Naive B cell (primary cell): ENCODE data around the gene NUDT2. TPM values are rescaled to one million over a fixed set of nuclear protein-coding genes. Genes with fewer than 3 reads are reported as not detected.
A peak's percentile ranks its signal among the peaks of the same experiment; 100 is the strongest.
"Not testable (repeated sequence)": the region's sequence is repeated elsewhere in the genome, so short reads cannot be mapped to it uniquely, and the experiment has no call there.

ENCODE experiments used
- ATAC-seq, 2 donors: fragments of 150-1000 bp; cut with Tn5 transposase; 2 replicates each; pipeline ENCODE4 v1.10.0; 2021; ENCODE audit warnings: low read depth in 2 of 2, mild to moderate bottlenecking in 2 of 2, moderate library complexity in 2 of 2
- DNase-seq: peaks from one replicate; pipeline ENCODE4 v3.0.0; 2022
- H3K27ac Mint-ChIP-seq, 6 donors: one replicate each; pipeline ENCODE4 v1.8.0; 2020 to 2022; ENCODE audit warnings: mild to moderate bottlenecking in 6 of 6, mixed read lengths in 6 of 6, moderate library complexity in 5 of 6, inconsistent platforms in 2 of 6
- H3K27me3 Mint-ChIP-seq, 3 donors: one replicate each; pipeline ENCODE4 v1.8.0; 2021 to 2022; ENCODE audit warnings: mixed read lengths in 3 of 3, mild to moderate bottlenecking in 1 of 3
- H3K36me3 Mint-ChIP-seq, 2 donors: one replicate each; pipeline ENCODE4 v1.8.0; 2020 to 2022; ENCODE audit warnings: mixed read lengths in 2 of 2, inconsistent platforms in 1 of 2, mild to moderate bottlenecking in 1 of 2
- H3K4me1 Mint-ChIP-seq, 3 donors: one replicate each; pipeline ENCODE4 v1.8.0; 2020 to 2022; ENCODE audit warnings: mixed read lengths in 3 of 3, inconsistent platforms in 1 of 3, mild to moderate bottlenecking in 1 of 3, moderate library complexity in 1 of 3
- H3K4me3 Mint-ChIP-seq, 8 donors: one replicate each; pipeline ENCODE4 v1.8.0; 2020 to 2022; ENCODE audit warnings: mild to moderate bottlenecking in 8 of 8, mixed read lengths in 8 of 8, moderate library complexity in 8 of 8, inconsistent platforms in 2 of 8
- H3K9me3 Mint-ChIP-seq, 7 donors: one replicate each; pipeline ENCODE4 v1.8.0; 2020 to 2022; ENCODE audit warnings: mixed read lengths in 7 of 7, mild to moderate bottlenecking in 5 of 7, inconsistent platforms in 2 of 7, moderate library complexity in 1 of 7
- polyA plus RNA-seq, 6 donors: library from polyadenylated mRNA; unstranded; fragments of 300-500 nt; fragmentation: Illumina TruSeq; gene quantifications; one replicate each; pipeline ENCODE4 v1.2.3, GENCODE V29; 2021; ENCODE audit warnings: low read depth in 6 of 6

NUDT2 gene
- polyA plus RNA-seq, 6 donors from 2014 or later = 8.6 to 37.0 (median 20.0) TPM

DNA sequence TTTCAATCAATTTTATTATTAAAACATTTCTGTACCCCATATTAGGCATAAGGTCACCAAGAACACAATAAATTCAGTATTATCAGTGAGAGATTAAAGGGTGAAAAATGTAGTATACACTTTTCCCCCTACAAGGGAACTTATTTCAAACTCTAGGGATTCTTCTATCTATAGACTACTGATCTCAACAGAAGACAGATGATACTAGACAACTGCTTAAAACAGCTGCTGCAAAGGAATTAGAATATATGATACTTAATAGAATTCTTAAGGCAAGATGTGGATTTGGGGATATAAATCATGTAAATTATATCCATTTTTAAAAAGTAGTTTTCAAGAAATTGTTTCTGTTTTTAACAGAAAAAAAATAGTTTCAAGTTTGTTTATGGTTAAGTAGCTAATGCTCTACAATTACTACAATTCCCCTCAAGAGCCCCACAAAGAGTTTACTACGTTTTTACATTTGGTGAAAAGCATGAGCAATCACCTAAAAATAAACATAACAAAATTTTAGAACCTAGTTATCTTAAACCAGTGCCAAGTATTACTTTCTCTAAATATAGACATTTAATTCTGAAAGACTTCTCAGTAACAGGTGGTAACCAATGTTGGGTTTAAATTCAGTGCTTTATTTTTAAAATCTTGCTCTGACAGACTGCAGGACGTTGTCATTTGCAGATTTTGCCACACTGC lies 6.3 kb upstream of the NUDT2 start:
- no peaks in the 10 kb centered on the region for H3K36me3 Mint-ChIP-seq
- H3K27me3 Mint-ChIP-seq = no peaks in the 10 kb centered on the region
- H3K9me3 Mint-ChIP-seq = no peaks in the 10 kb centered on the region
- ATAC-seq = no peak
- no peak overlapping the region for H3K4me3 Mint-ChIP-seq
- no peak overlapping the region for H3K27ac Mint-ChIP-seq
- H3K4me1 Mint-ChIP-seq = peaks cover 0 to 4% (median under 1%) of the 10 kb centered on the region in 3 donors
- no peak for DNase-seq

DNA sequence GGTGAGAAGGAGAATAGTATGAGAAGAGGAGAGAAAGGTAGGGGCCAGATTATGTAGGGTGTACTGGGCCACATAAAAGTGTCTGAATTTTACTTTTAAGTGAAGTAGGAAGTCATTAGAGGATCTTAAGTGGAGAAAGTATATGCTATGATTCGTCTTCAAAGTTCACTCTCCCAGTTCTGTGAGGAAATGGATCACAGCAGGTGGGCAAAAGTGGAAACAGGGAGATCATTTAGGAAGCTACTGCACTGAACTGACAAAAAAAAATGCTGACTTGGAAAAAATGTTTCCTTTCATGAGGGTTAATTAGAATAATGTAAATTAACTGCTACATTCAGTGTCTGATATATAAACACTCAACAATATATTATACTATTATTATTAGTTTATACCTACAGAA lies 2.7 kb upstream of the NUDT2 start:
- peak overlapping the region in 1 of 8 donors; percentile 8 for H3K4me3 Mint-ChIP-seq
- peaks cover 12 to 30% (median 18%) of the 10 kb centered on the region in 3 donors for H3K4me1 Mint-ChIP-seq
- no peaks in the 10 kb centered on the region for H3K27me3 Mint-ChIP-seq
- DNase-seq (no peak), ATAC-seq (no peak)
- H3K27ac Mint-ChIP-seq = no peak overlapping the region
- no peaks in the 10 kb centered on the region for H3K9me3 Mint-ChIP-seq
- no peaks in the 10 kb centered on the region for H3K36me3 Mint-ChIP-seq

DNA sequence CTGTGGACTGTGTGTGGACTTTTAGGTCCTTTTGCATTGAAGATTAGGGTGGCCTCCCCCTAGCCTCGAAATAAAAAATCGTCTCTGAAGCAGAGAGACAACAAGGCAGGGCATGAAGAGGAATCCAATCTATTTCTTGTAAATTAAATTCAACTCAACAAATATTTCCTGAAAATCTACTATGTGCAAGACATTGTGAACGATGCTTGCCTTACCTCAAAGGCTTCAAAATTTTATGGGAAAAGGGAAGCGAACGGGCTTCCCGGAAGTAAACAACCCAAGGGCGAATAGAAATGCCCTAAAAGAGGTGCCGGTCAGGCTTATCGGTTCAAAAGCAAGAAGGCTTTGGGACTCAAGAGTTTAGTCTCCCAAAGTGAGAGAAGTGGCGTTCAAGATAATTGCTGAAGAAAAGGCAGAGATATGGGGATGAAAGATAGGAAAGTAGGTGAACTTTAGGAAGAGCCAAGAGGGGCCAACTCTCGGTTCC lies 826 bp upstream of the NUDT2 start:
- peak overlapping the region; percentile 97 to 99 (median 98) for H3K27ac Mint-ChIP-seq
- H3K4me3 Mint-ChIP-seq = peak overlapping the region; percentile 87 to 99 (median 93)
- H3K36me3 Mint-ChIP-seq = no peaks in the 10 kb centered on the region
- DNase-seq (no peak), ATAC-seq (no peak)
- H3K9me3 Mint-ChIP-seq = no peaks in the 10 kb centered on the region
- no peaks in the 10 kb centered on the region for H3K27me3 Mint-ChIP-seq
- peaks cover 21 to 34% (median 25%) of the 10 kb centered on the region in 3 donors for H3K4me1 Mint-ChIP-seq

DNA sequence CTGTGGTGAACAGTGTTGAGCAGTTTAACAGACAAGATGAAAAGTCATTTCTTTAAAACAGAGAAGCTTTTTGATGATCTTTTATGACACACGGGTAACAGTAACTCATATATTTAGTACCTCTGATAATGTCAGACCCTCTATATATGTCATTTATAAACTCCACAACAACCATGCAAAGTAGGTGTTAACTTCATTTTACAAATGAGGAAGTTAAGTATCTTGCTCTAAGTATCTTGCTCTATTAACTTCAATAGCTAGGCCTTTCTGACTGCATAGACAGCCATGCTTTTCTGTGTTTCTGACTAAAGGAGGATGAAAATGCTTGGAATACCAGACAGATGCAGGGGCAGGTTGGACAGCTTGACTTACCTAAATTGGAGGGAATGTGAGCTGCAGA lies 1.8 kb downstream of the NUDT2 start:
- DNase-seq (peak; percentile 21), ATAC-seq (no peak)
- H3K4me3 Mint-ChIP-seq = peak overlapping the region in 6 of 8 donors; percentile 29 to 87 (median 44)
- H3K4me1 Mint-ChIP-seq = peaks cover 25 to 34% (median 25%) of the 10 kb centered on the region in 3 donors
- peak overlapping the region in 2 of 6 donors; percentile 64 to 79 for H3K27ac Mint-ChIP-seq
- no peaks in the 10 kb centered on the region for H3K27me3 Mint-ChIP-seq
- no peaks in the 10 kb centered on the region for H3K36me3 Mint-ChIP-seq
- H3K9me3 Mint-ChIP-seq = no peaks in the 10 kb centered on the region

DNA sequence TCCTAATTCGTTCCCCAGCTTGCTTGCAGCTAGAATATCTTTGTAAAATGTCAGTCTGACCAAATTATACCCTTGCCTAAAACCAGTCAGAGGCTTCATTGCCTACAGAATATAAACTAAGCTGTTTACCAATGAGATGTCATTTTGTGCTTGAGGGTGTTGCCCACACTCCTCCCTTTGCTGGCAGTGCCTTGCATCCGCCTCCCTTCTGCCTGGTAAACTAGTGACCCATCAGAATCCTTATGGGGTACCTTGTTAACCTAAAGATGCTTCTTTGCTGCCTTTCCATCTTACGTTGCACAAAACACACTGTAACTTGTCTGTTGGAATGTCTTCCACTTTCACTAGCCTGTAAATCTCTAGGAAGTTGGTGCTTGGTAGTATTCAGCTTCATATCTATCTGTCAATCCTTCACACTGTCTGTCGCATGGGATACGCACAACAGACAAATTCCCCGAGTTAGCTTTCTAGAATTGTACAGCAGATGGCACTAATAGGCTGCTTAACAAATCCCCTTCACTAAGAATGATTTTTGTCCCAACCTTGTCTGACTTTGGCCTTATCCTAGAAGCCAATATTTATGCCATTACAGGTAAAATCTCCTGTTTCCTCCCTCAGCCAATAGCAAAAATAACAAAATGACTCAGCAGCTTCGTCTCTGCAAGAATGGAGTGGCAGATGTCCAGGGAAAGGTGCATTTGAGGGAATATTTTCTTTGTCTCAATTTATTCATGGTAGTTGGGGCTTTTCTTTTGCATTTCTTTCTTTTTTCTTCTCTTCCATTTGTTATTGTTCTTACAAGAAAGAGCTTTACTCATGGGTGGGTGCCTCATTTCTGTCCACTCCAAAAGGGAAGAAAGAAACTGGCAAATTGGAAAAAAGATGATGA lies 3.0 kb downstream of the NUDT2 start:
- H3K27me3 Mint-ChIP-seq = no peaks in the 10 kb centered on the region
- no peaks in the 10 kb centered on the region for H3K36me3 Mint-ChIP-seq
- peak overlapping the region in 2 of 8 donors; percentile 26 to 87 for H3K4me3 Mint-ChIP-seq
- DNase-seq (no peak), ATAC-seq (no peak)
- peaks cover 25 to 34% (median 25%) of the 10 kb centered on the region in 3 donors for H3K4me1 Mint-ChIP-seq
- no peaks in the 10 kb centered on the region for H3K9me3 Mint-ChIP-seq
- peak overlapping the region; percentile 26 to 82 (median 54) for H3K27ac Mint-ChIP-seq

DNA sequence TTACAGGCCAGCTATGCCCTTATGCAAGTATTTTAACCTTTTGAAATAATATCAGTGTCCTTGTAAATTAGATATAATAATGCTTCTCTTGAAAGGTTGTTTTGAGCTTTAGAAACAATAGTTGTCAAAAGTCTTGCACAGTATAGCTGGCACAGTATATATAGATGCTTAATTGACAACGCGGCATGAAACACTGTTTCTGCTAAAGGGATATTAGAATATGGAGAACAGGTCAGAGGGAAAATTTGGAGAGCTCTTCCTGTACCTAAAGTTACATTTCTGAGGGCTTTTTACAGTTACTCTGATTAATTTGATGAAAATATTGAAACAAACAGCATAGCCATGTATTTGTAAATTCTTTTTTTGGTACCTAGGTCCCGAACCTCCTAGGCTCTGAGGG lies 4.5 kb downstream of the NUDT2 start:
- ATAC-seq = no peak
- Mint-ChIP-seq H3K4me1 (peaks cover 25% of the 10 kb centered on the region in 3 donors), H3K27ac (peak overlapping the region in 1 of 6 donors; percentile 33), H3K36me3 (no peaks in the 10 kb centered on the region), H3K9me3 (no peaks in the 10 kb centered on the region), H3K27me3 (no peaks in the 10 kb centered on the region), H3K4me3 (no peak overlapping the region)
- no peak for DNase-seq

DNA sequence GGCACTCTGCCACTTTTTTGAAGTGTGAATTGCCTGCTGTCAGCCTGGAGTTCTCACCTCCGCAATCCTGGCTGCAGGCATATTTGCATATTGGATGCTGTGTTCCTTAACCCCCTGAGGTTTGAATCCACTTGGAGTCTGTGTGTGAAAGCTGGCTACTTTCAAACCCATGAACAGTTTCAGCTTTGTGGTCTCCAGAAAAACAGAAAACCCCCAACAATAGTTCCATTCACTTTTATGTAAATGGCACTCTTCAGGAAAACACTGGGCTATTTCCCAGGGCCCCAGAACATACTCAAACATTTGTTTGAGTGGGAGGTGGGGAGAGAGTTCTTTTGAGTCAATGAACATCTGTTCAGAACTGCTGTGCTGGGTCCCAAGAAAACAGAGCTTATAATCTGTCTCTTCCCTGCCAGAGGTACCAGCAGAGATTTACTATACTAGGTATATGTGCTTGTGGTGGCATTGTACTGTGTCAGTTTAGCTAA lies 5.0 kb downstream of the NUDT2 start:
- no peak for ATAC-seq
- DNase-seq = no peak
- H3K27me3 Mint-ChIP-seq = no peaks in the 10 kb centered on the region
- peaks cover 23 to 25% (median 24%) of the 10 kb centered on the region in 3 donors for H3K4me1 Mint-ChIP-seq
- H3K4me3 Mint-ChIP-seq = no peak overlapping the region
- no peaks in the 10 kb centered on the region for H3K36me3 Mint-ChIP-seq
- no peaks in the 10 kb centered on the region for H3K9me3 Mint-ChIP-seq
- H3K27ac Mint-ChIP-seq = no peak overlapping the region

DNA sequence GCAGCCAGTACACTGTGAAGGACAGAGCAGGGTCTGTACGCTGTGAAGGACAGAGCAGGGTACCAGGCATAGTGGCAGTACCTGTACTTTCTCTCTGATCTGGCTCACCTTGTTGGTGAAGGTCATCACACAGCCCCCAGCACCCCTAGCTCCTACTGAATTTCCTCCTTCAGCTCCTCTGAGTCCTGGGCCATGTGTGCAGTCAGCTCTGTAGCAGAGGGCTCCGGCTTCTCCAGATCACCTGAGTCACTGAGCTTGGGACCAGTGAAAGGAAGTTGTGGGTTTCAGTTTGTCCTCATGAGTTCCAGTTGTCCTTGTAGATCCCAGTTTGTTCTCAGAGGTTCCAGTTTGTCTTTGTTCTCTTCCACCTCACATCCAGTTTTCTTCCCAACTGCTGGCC lies 5.5 kb downstream of the NUDT2 start:
- no peaks in the 10 kb centered on the region for H3K9me3 Mint-ChIP-seq
- DNase-seq (no peak), ATAC-seq (no peak)
- H3K4me3 Mint-ChIP-seq = no peak overlapping the region
- peak overlapping the region in 1 of 6 donors; percentile 69 for H3K27ac Mint-ChIP-seq
- peaks cover 0 to 1% of the 10 kb centered on the region in 2 donors for H3K36me3 Mint-ChIP-seq
- no peaks in the 10 kb centered on the region for H3K27me3 Mint-ChIP-seq
- H3K4me1 Mint-ChIP-seq = peaks cover 19 to 22% (median 19%) of the 10 kb centered on the region in 3 donors

DNA sequence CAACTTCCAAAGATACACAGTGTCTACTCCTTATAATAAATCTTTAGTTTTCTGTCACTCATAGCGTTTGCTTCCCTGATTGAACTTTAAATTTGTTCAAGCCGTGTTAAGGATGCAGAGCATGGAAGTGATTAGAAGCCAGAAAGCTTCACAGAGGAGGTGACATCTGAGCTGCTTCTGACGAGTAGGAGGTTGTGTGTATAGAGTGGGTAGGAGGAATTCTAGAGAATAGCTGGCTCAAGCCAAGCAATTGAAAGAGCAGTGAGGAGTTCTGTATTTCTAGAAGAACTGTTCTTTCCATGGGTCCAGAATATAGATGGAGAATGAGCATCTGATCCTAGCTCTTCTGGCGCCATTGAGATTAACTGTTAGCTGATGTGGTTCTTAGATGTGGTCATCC lies 6.0 kb downstream of the NUDT2 start:
- no peaks in the 10 kb centered on the region for H3K27me3 Mint-ChIP-seq
- H3K36me3 Mint-ChIP-seq = peaks cover 0 to 6% of the 10 kb centered on the region in 2 donors
- peak overlapping the region in 1 of 6 donors; percentile 59 for H3K27ac Mint-ChIP-seq
- ATAC-seq (no peak), DNase-seq (no peak)
- H3K4me3 Mint-ChIP-seq = no peak overlapping the region
- no peaks in the 10 kb centered on the region for H3K9me3 Mint-ChIP-seq
- H3K4me1 Mint-ChIP-seq = peaks cover 14 to 22% (median 14%) of the 10 kb centered on the region in 3 donors

DNA sequence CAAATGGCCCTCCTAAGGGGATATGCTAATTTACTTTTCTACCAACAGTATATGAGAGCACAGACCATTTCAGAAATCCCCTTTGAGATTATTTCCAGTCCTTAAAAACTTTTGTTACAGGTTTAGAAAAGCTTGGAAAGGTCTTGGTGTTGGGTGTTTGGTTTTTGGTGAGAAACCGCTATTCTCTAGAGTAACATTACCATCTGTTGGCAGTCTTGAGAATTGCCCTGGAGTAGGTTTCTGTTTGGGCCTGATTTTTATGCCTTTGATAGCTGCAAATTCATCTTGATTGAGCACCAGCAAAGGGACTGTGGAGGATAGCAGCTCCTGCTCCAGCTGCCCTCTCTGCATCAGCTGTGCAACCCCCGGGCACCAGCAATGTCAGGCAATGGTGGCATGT lies 8.0 kb downstream of the NUDT2 start:
- DNase-seq (no peak), ATAC-seq (no peak)
- Mint-ChIP-seq H3K4me3 (no peak overlapping the region), H3K27me3 (no peaks in the 10 kb centered on the region), H3K4me1 (peaks cover 0 to 10% (median under 1%) of the 10 kb centered on the region in 3 donors), H3K27ac (no peak overlapping the region), H3K36me3 (peaks cover 0 to 8% of the 10 kb centered on the region in 2 donors), H3K9me3 (no peaks in the 10 kb centered on the region)

DNA sequence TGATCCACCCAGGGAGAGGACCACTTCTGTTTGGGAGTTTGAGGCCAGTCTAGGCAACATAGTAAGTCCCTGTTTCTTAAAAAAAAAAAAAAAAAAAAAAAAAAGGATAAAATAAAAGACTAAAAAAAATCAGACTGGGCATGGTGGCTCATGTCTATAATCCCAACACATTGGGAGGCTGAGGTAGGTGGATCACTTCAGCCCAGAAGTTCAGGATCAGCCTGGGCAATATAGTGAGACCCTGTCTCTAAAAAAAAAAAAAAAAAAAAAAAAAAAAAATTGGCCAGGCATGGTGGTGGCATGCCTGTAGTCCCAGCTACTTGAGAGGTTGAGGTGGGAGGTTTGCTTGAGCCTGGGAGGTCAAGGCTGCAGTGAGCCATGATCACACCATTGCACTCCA lies 8.7 kb downstream of the NUDT2 start:
- H3K9me3 Mint-ChIP-seq, H3K27ac Mint-ChIP-seq, ATAC-seq, H3K27me3 Mint-ChIP-seq, H3K4me3 Mint-ChIP-seq, H3K4me1 Mint-ChIP-seq, H3K36me3 Mint-ChIP-seq, DNase-seq: not testable (repeated sequence)

DNA sequence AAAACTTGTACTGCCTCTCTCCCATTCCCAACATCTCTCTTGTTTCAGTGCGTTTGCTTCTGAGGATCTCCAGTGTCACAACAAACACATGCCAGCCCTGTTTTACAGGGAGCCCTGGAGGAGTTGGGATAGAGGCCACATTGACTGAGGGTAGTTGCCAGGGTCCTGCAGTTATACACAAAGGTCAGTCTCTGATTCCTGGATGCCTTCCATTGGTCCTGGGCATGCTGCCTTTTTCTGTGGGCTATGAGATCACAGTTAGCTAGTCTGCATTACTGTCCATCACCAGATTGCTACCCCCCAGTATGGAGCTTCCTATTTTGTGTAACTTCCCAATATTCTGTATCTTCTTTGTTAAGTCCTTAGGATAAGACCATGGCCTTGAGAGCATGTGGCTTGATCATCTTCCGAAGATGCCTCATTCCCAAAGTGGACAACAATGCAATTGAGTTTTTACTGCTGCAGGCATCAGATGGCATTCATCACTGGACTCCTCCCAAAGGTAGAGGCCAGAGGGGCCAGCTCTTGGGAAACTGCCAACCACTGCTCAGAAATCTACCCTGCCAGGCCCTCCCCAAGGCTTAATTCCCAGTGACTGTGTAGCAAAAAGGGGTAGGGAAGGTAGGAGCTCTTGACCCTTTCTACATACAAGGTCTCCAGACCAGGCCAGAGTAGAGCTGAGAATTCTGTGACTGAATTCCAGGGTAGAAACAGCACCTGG lies 9.5 kb downstream of the NUDT2 start:
- Mint-ChIP-seq H3K4me3 (no peak overlapping the region), H3K4me1 (peaks cover 0 to 8% (median 0%) of the 10 kb centered on the region in 3 donors), H3K27ac (no peak overlapping the region), H3K9me3 (no peaks in the 10 kb centered on the region), H3K27me3 (no peaks in the 10 kb centered on the region), H3K36me3 (peaks cover 7 to 8% of the 10 kb centered on the region in 2 donors)
- ATAC-seq (no peak), DNase-seq (no peak)

DNA sequence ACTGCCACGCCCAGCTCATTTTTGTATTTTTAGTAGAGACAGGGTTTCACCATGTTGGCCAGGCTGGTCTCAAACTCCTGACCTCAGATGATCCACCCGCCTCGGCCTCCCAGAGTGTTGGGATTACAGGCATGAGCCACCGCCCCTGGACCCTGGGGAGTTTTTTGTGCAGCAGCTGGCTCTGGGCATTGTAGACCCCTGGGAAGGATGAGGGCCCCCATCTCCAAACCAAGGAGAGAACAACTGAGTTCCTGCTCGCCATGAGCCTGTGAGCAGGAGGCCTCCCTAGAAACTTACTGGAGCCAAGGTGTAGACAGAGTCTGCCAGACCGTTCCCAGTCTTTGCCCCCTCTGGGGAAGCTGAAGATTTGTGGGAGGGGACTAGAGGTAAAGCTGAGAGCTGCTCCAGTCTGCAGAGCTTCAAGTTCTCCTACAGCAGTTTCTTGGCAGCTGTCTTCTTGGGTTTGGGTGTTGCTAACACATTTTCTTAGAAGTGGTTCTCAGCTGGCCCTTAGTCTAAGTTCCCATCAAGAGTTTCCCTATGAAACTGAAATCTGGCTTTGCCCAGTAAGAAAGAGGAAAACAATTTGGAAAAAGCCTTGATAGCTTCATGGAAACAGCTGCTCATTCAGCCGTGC lies 12.4 kb downstream of the NUDT2 start:
- Mint-ChIP-seq H3K36me3 (peaks cover 8% of the 10 kb centered on the region in 2 donors), H3K9me3 (no peaks in the 10 kb centered on the region), H3K4me1 (peaks cover 0 to 5% (median 0%) of the 10 kb centered on the region in 3 donors), H3K4me3 (no peak overlapping the region), H3K27ac (no peak overlapping the region), H3K27me3 (no peaks in the 10 kb centered on the region)
- ATAC-seq (no peak), DNase-seq (no peak)
